HG02678 (cell line): Measurements from ENCODE around the gene SYT15.
"Not testable (repeated sequence)": the region's sequence is repeated elsewhere in the genome, so short reads cannot be mapped to it uniquely, and the experiment has no call there.

Experiments used
- ATAC-seq: cut with Tn5 transposase; IDR thresholded peaks from one replicate; pipeline ENCODE4 v1.9.1; 2021; ENCODE audit warnings: mild to moderate bottlenecking, moderate library complexity; ENCODE audit not compliant: unreplicated experiment

The SYT15 gene

GRCh38 chr10:46585246-46585645 lies 6.3 kb downstream of the SYT15 start:
- not testable (repeated sequence) for ATAC-seq

- ATAC-seq, result not testable (repeated sequence)
Measured at GRCh38 chr10:46587546-46587945, 8.6 kb downstream of the SYT15 start.

- ATAC-seq, result not testable (repeated sequence)
Measured at GRCh38 chr10:46588221-46588620, 9.3 kb downstream of the SYT15 start.

GRCh38 chr10:46589589-46589988 lies 10.7 kb downstream of the SYT15 start:
- ATAC-seq, result not testable (repeated sequence)

- not testable (repeated sequence) for ATAC-seq
Measured at GRCh38 chr10:46591053-46591452, 12.1 kb downstream of the SYT15 start.

- ATAC-seq, result not testable (repeated sequence)
Measured at GRCh38 chr10:46593307-46593706, 14.4 kb downstream of the SYT15 start.

- not testable (repeated sequence) for ATAC-seq
Measured at GRCh38 chr10:46594453-46595063, 15.6 kb downstream of the SYT15 start.

GRCh38 chr10:46596570-46596969 lies 17.6 kb downstream of the SYT15 start:
- not testable (repeated sequence) for ATAC-seq

GRCh38 chr10:46597616-46598246 lies 18.8 kb downstream of the SYT15 start:
- ATAC-seq, result not testable (repeated sequence)

- peak; percentile 85 for ATAC-seq
Measured at GRCh38 chr10:46600516-46600915, 21.6 kb downstream of the SYT15 start.

GRCh38 chr10:46615540-46615939 lies 36.6 kb downstream of the SYT15 start:
- ATAC-seq, result not testable (repeated sequence)

- not testable (repeated sequence) for ATAC-seq
Measured at GRCh38 chr10:46616227-46616626, 37.3 kb downstream of the SYT15 start.

- ATAC-seq, result not testable (repeated sequence)
Measured at GRCh38 chr10:46617134-46617533, 38.2 kb downstream of the SYT15 start.

GRCh38 chr10:46617913-46618312 lies 39.0 kb downstream of the SYT15 start:
- not testable (repeated sequence) for ATAC-seq

GRCh38 chr10:46623899-46624654 lies 45.1 kb downstream of the SYT15 start:
- ATAC-seq, result not testable (repeated sequence)

GRCh38 chr10:46629805-46630204 lies 50.9 kb downstream of the SYT15 start:
- ATAC-seq, result not testable (repeated sequence)

GRCh38 chr10:46630816-46631215 lies 51.9 kb downstream of the SYT15 start:
- not testable (repeated sequence) for ATAC-seq

- ATAC-seq, result not testable (repeated sequence)
Measured at GRCh38 chr10:46631683-46632082, 52.8 kb downstream of the SYT15 start.

- not testable (repeated sequence) for ATAC-seq
Measured at GRCh38 chr10:46634698-46635097, 55.8 kb downstream of the SYT15 start.

- peak; percentile 81 for ATAC-seq
Measured at GRCh38 chr10:46635364-46635959, 56.5 kb downstream of the SYT15 start.

GRCh38 chr10:46640005-46640404 lies 61.1 kb downstream of the SYT15 start:
- ATAC-seq, result not testable (repeated sequence)
